DMS53 treated with DMSO at 0.1 percent for 48 hours (cell line): ENCODE data around the gene ULK2.
"Not testable (repeated sequence)": the region's sequence is repeated elsewhere in the genome, so short reads cannot be mapped to it uniquely, and the experiment has no call there.

ENCODE experiments used
- DNase-seq: peaks from one replicate; lab custom pipeline; 2025; ENCODE audit not compliant: unreplicated experiment; lab: John Stamatoyannopoulos, UW

Gene ULK2

GRCh38 chr17:19868079-19868395 lies 301 bp upstream of the ULK2 start:
- DNase-seq: peak; percentile 19

- DNase-seq: peak; percentile 5
Observed at GRCh38 chr17:19867079-19867328, 732 bp downstream of the ULK2 start.

GRCh38 chr17:19865021-19865420 lies 2.7 kb downstream of the ULK2 start:
- no peak for DNase-seq

DNA sequence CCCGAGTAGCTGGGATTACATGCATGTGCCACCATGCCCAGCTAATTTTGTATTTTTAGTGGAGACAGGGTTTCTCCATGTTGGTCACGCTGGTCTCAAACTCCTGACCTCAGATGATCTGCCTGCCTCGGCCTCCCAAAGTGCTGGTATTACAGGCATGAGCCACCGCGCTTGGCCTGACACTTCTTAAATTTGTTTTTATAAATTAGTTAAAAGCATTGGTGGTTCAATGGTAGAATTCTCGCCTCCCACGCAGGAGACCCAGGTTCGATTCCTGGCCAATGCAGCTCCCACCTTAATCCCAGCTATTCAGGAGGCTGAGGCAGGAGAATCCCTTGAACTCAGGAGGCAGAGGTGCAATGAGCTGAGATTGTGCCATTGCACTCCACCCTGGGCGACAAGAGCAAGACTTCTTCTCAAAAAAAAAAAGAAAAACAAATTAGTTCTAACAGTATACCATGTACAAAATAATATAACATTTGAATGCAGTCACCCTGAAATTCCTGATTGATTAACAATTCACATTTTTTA lies 7.0 kb downstream of the ULK2 start:
- DNase-seq: not testable (repeated sequence)

DNA sequence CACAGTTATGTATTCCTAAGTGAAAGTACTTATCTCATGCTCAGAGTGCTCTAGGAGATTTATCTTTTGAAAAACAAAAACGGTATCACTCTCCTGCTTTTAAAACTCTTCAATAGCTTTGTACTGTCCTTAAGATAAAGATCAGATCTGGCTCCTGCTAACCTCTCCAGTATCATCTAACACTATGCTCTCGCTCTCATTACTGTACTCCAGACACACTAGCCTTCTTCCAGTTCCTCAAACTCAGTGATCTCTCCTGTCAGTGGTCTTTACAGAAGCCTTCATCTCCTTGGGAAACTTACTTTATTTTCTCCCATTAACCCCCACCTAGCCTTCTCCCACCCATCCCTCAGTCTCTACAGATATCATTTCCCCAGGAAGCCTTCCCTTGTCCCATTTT lies 10.1 kb downstream of the ULK2 start:
- DNase-seq: no peak

GRCh38 chr17:19833914-19834313 lies 33.8 kb downstream of the ULK2 start:
- no peak for DNase-seq

DNA sequence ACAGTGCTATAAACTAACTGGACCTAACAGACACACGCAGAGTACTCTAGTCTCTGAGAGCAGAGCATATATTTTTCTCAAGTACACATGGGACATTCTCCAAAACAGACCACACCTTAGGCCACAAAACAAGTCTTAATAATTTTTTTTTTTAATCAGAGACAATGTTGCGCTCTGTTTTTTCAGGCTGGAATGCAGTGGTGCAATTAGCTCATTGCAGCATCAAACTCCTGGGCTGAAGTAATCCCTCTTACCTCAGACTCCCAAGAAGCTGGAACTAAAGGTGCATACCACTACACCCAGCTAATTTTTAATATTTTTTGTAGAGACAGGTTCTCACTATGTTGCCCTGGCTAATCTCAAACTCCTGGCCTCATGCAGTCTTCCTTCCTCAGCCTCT lies 37.7 kb downstream of the ULK2 start:
- no peak for DNase-seq

DNA sequence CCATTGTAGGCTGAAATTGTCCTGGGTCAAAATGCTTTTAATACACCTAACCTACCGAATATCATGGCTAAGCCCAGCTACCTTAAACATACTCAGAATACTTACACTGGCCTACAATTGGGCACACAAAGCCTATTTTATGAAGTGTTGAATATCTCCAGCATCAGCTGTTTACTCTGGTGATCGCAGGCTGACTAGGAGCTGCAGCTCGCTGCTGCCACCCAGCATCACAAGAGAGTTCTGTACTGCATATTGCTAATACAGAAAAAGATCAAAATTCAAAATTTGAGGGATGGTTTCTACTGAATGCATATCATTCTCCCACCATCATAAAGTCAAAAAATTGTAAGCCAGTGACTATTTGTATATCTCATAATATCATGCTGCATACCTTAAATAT lies 55.3 kb downstream of the ULK2 start:
- DNase-seq: no peak

- no peak for DNase-seq
Observed at GRCh38 chr17:19805006-19805405, 62.7 kb downstream of the ULK2 start.

DNA sequence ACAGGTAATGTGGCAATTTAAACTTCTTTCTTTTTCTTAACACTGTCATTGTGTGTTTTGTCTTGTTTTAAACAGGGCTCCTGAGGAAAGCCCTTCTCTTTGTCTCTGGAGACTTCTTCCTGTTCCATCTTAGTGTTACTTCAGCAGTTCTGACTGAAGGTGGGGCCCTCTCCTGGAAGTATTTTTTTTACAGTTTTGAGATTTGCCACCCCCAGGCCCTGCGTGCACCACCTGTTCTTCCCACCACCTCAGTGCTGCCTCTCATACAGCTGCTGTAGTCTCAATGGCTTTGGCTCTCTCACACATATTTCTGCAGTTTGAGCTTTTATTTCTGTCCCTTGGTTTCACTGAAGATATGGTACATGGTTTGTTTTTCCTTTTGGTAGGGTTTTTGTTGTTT lies 67.2 kb downstream of the ULK2 start:
- no peak for DNase-seq

DNA sequence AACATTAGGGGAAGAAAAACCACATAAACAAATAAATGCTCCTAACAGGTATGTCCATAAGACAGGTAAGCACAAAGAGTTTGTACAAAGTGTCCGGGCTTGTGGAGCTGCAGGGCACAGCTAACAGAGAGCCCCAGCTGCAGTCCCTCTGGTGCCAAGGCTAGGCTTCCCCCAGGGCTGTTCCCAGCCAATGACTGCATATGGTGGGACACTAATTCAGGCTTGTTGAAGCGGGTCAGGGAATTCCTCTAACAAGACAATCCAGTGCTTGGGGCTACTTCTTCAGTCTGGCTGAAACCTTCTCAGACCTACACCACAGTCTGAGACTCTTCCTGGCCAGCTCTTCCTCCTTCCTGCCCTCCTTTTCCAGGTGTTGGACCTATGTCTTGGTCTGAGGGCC lies 67.9 kb downstream of the ULK2 start:
- no peak for DNase-seq

- no peak for DNase-seq
Observed at GRCh38 chr17:19796457-19796856, 71.3 kb downstream of the ULK2 start.

GRCh38 chr17:19791918-19792550 lies 75.7 kb downstream of the ULK2 start:
- no peak for DNase-seq

DNA sequence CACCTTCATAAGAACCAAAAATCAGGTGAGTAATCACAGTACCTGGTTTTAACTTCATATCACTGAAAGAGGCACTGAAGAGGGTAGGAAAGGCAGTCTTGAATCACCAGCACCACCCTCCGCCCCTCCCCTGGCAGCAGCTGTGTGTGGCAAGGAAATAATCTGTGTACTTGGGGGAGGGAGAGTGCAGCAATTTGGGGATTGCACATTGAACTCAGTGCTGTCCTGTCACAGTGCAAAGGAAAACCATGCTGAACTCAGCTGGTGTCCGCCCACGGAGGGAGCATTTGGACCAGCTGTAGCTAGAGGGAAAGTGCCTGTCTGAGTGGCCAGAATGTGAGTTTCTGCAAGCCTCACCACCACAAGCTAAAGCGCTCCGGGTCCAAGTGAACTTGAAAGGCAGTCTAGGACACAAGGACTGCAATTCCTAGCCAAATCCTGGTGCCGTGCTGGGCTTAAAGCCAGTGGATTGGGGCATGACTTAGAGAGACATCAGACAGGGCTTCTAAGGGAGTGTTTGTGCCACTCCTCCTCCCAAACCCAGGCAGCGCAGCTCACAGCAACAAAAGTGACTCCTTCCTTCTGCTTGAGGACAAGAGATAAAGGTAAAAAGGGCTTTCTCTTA lies 79.9 kb downstream of the ULK2 start:
- no peak for DNase-seq

- DNase-seq: no peak
Observed at GRCh38 chr17:19785854-19786253, 81.9 kb downstream of the ULK2 start.

GRCh38 chr17:19781488-19782458 lies 86.0 kb downstream of the ULK2 start:
- DNase-seq: no peak

DNA sequence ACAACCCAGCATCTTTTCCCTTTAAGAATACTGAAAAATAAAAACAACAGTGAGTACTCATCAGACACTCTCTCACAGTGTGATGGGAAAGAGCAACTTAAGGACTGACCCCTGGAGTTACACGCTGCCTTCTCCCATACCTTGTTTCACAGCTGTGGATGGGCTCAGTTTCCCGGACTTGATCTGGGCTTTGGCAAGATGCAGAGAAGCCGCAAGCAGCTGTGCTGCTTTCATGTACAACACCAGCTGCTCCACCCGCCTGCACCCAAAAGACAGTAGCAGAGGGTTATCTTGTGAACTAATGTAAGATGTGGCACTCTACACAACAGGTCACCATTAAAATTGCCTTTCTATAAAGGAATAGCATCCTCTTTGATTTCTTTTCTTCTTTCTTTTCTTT lies 86.9 kb downstream of the ULK2 start:
- no peak for DNase-seq

- DNase-seq: no peak
Observed at GRCh38 chr17:19773534-19773933, 94.2 kb downstream of the ULK2 start.

DNA sequence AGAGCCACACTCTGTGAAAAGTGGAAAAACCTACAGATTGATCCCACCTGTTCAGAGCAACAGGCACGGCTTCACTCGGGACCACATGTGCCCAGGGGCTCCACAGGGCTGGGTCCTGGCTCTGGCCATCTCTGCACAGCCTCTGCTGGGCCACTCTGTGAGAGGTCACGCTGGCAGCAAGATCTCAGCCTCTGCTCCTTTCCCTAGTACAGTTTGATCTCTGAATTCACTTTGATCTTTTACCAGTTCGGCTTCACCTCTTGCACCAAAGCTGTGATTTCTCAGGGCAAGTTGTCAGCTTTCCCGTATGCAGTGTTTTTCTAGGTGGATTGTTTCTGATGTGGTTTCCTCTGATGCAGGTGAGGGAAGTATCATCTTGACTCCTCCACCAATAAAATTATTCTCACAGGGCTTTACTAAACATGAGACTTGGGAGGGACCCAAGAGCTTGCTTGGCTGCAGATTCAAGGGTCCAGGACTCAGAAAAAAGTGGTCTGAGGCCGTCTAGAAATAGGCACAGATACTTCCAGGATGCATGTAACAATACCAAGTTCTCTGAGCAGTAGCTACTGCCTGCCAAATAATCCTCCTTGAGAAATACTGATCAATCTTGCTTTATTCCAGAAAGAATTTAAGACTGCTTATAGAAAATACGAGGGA lies 95.6 kb downstream of the ULK2 start:
- DNase-seq: no peak

DNA sequence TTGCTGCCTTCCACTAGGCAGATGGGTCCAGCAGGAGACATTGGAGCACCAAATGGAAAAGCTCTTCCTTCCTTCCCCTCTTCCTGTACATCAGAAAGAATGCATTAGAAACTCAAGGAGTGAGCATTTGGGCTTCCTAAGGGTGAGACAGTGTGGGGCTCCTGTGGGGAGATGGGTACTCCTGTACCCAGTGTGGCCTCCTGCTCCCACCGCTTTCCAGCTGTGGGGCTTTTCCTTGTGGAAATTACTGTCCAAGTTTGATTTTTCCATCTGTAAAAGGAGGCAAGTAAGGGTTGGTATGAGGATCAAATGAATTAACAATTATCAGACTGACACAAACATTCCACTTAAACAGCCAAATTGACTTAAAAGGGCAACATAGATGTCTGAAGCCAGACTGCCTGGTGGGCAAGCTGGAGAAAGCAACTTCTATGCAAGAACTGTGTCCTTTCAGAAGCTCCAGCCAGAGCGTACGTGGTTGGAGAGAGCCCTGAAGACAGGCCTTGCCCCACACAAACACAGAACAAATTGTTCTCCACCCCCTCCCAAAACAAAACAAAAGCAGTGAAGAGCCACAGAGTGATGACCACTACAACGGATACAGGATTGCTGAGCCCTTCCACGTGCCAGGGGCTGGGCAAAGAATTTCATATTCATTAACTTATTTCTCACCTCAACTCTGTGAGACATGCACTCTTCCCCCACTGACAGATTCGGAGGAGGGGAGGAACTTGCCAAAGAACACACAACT lies 96.6 kb downstream of the ULK2 start:
- no peak for DNase-seq
